ENCODE measurements around the gene ATXN7L1.
A peak's percentile ranks its signal among the peaks of the same experiment; 100 is the strongest.

Gene ATXN7L1

DNA sequence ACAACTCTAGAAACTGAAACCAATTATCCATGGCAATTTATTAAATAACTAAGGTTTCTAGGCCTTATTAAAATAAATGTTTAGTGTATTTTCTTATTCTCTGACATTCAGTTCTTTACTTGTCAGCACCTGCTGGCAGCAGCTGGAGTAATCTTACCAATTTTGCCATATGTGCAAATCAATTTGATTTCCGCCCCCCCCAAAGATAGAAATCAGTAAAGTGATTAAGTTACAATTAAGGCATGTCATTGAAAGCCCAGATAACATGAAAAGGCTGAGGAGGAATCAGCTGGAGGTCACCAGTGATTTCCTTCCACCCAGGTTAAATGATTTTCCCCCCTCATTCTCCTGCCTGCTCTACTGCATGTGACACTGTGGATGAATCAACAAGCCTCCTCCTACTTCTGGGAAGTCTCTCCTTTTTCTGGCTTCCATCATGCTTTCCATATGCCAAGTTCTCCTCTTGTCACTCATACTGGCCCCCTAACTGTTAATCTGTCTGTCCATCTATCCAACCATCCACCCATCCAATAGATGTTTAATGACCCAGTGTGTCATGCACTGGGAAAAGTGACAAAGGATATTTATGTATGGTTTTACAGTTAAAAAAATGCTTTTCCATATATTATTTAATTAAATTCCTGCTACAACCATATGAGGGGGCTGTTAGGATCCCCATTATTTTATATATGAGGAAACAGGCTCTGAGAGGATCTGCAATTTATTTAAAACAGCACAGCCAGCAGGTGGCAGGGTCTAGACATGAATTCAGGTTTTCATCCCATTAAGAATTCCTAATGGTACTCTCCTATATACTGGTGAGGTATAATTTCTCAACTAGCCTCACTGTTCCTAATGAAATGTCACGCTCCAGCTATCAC lies 116.5 kb downstream of the ATXN7L1 start:
- TF ChIP-seq, protein P1, sequence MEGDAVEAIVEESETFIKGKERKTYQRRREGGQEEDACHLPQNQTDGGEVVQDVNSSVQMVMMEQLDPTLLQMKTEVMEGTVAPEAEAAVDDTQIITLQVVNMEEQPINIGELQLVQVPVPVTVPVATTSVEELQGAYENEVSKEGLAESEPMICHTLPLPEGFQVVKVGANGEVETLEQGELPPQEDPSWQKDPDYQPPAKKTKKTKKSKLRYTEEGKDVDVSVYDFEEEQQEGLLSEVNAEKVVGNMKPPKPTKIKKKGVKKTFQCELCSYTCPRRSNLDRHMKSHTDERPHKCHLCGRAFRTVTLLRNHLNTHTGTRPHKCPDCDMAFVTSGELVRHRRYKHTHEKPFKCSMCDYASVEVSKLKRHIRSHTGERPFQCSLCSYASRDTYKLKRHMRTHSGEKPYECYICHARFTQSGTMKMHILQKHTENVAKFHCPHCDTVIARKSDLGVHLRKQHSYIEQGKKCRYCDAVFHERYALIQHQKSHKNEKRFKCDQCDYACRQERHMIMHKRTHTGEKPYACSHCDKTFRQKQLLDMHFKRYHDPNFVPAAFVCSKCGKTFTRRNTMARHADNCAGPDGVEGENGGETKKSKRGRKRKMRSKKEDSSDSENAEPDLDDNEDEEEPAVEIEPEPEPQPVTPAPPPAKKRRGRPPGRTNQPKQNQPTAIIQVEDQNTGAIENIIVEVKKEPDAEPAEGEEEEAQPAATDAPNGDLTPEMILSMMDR (IDR thresholded peaks at IDR 0.05; ENCODE audit: control extremely low read depth, extremely low read depth, low read depth, missing control alignments) = peak; percentile 62
- ChIA-PET CTCF (interaction anchor here (0.7 to 6.7 kb wide), 22 partner anchors 7 to 406 kb away, joined by 3 to 61 read pairs (median 4); no protein-coding TSS in a partner anchor), POLR2A (interaction anchor here (0.6 kb wide), 1 partner anchor 576 kb away, joined by 7 read pairs; no protein-coding TSS in a partner anchor)

GRCh38 chr7:105756367-105756766 lies 120.0 kb downstream of the ATXN7L1 start:
- TF ChIP-seq, protein P1 (IDR thresholded peaks at IDR 0.05; ENCODE audit: control extremely low read depth, extremely low read depth, low read depth, missing control alignments) = no peak
- POLR2A ChIA-PET = no interaction called here
- DNase-seq (ENCODE audit: extremely low spot score) = no peak
- CTCF ChIA-PET = no interaction called here

More for the DNA sequence above, 116.5 kb downstream of the ATXN7L1 start:
- DNase-seq (ENCODE audit: extremely low spot score) = peak; percentile 22

GRCh38 chr7:105752671-105753275 lies 123.6 kb downstream of the ATXN7L1 start:
- CTCF ChIA-PET = interaction anchor here (1.1 to 1.8 kb wide), 3 partner anchors 8 to 295 kb away, joined by 3 to 6 read pairs (median 4); no protein-coding TSS in a partner anchor
- TF ChIP-seq, protein P1 (IDR thresholded peaks at IDR 0.05; ENCODE audit: control extremely low read depth, extremely low read depth, low read depth, missing control alignments) = no peak
- POLR2A ChIA-PET = no interaction called here
- DNase-seq (ENCODE audit: extremely low spot score) = no peak

DNA sequence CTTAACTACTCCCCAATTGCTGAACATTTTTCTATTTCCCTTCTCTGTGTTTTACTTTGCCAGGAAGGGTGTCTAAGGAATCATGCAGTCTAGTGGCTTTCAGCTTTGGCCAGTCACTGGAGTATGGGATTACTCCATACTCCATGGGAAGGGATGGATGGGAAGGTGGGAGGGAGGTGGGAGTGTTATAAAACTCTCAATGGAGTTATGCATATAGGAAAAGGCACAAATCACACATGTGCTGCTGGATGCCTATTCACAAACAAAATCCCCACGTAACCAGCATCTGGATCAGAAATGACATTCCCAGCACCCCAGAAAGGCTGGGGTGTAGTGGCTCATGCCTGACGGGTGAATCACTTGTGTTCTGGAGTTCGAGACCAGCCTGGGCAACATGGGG lies 125.3 kb downstream of the ATXN7L1 start:
- DNase-seq (ENCODE audit: extremely low spot score) = no peak
- ChIA-PET POLR2A (no interaction called here), CTCF (interaction anchor here (2.0 kb wide), 1 partner anchor 19 kb away, joined by 4 read pairs; no protein-coding TSS in a partner anchor)
- TF ChIP-seq, protein P1 (IDR thresholded peaks at IDR 0.05; ENCODE audit: control extremely low read depth, extremely low read depth, low read depth, missing control alignments) = no peak

- CTCF ChIA-PET = interaction anchor here (0.9 to 3.9 kb wide), 3 partner anchors 11 to 263 kb away, joined by 3 to 13 read pairs (median 4); no protein-coding TSS in a partner anchor
- POLR2A ChIA-PET = no interaction called here
- no peak for DNase-seq (ENCODE audit: extremely low spot score)
- TF ChIP-seq, protein P1 (IDR thresholded peaks at IDR 0.05; ENCODE audit: control extremely low read depth, extremely low read depth, low read depth, missing control alignments) = no peak
These were observed 127.7 kb downstream of the ATXN7L1 start for GRCh38 chr7:105748701-105749100.

DNA sequence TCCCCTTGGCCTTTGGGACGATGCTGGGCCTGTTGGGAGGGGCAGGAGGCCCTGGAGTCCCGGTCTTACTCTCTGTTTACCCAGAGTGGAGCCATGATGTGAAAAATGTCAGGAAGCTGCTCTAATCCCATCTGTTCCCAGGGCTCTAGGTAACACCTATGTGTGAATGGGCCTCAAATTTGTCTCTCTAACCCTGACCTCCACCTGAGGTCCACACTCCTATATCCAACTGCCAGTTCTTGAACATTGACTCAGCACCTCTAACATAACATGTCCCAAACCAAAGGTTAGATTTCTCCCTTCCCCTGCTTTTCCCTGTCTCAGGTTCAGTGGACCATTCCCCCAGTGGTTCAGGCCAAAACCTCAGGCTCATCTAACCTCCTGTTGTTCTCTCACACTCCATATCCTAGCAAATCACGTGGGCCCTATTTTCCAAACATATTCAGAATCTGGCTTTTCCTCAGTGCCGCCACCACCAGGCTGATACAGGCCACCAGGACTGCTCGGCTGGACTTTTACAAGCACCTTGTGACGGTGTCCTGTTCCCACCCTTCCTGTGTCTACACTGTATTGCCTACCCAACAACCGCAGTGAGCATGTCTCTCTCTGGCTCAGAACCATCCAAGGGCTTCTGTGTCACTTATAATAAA lies 130.6 kb downstream of the ATXN7L1 start:
- TF ChIP-seq, protein P1 (IDR thresholded peaks at IDR 0.05; ENCODE audit: control extremely low read depth, extremely low read depth, low read depth, missing control alignments) = no peak
- CTCF ChIA-PET = no interaction called here
- POLR2A ChIA-PET = no interaction called here
- DNase-seq (ENCODE audit: extremely low spot score) = no peak

Data from GM10248 (cell line).